K562 (cell line): Measurements from ENCODE around the gene GNAS-AS1. TPM values are rescaled to one million over a fixed set of nuclear protein-coding genes. Genes with fewer than 3 reads are reported as not detected.

Experiments
- ATAC-seq: fragments of 200-7000 bp; cut with Tn5 transposase; 3 replicates; pipeline ENCODE4 v1.9.1; 2020; ENCODE audit warnings: moderate library complexity
- BruUV-seq: library from RNA; stranded (reverse); fragments of 400-500 nt; replicated peaks from 2 replicates; lab custom pipeline; 2021; lab: Mats Ljungman, UMichigan
- CTCF ChIA-PET: fragments of 300-600 bp; formaldehyde crosslinking; extraction: SDS; loops from one replicate; lab custom pipeline; 2021; ENCODE audit warnings: low intra/inter-chr PET ratio; lab: Yijun Ruan, JAX
- POLR2A ChIA-PET: fragments of 300-600, 350-650 bp; sonication (Branson Sonifier 250); formaldehyde crosslinking; extraction: SDS; loops from one replicate; lab custom pipeline; 2021; ENCODE audit warnings: antibody characterized with exemption, inconsistent platforms; lab: Yijun Ruan, JAX
- DNase-seq, 4 experiments: peaks; one replicate each; pipeline versions ENCODE4 v3.0.0 to v3.0.0-alpha.2; 2011 to 2018; ENCODE audit warnings: low spot score in 3 of 4, mixed read lengths in 3 of 4; ENCODE audit errors: extremely low read depth in 1 of 4
- FAIRE-seq: peaks from 2 replicates; lab custom pipeline; 2011; peaks lifted over from hg19 to GRCh38; lab: Jason Lieb, UNC
- H2AFZ ChIP-seq: 2 replicates; pipeline ENCODE4 v1.6.0; 2011; ENCODE audit warnings: low read depth, low read length, control low read depth, inconsistent platforms
- H3K27ac ChIP-seq: fragments of 200-600 bp; 3 replicates; pipeline ENCODE4 v1.8.0; 2011; ENCODE audit warnings: low read depth, mild to moderate bottlenecking, control low read depth, inconsistent platforms, low read length, moderate library complexity, mixed read lengths; ENCODE audit errors: extremely low read depth
- H3K27me3 ChIP-seq, 2 experiments: fragments of 300-600 bp in 1 of 2; 2 replicates in 1 of 2; 3 replicates in 1 of 2; pipeline versions ENCODE4 v1.6.0 to v1.8.0; 2011; ENCODE audit warnings: inconsistent platforms in 2 of 2, low read length in 2 of 2, mild to moderate bottlenecking in 1 of 2, mixed read lengths in 1 of 2, moderate library complexity in 1 of 2; ENCODE audit not compliant: control insufficient read depth in 2 of 2, insufficient read depth in 2 of 2
- H3K36me3 ChIP-seq: fragments of 300-600 bp; 3 replicates; pipeline ENCODE4 v1.8.0; 2011; ENCODE audit warnings: mild to moderate bottlenecking, low read length, inconsistent platforms; ENCODE audit not compliant: control insufficient read depth, insufficient read depth
- H3K4me1 ChIP-seq, 2 experiments: fragments of 200-600 bp in 1 of 2; replicated peaks in 1 of 2; 2 replicates in 1 of 2; 3 replicates in 1 of 2; pipeline versions ENCODE4 v1.5.1 to v1.8.0; 2011; ENCODE audit warnings: inconsistent platforms in 2 of 2, low read length in 2 of 2, mild to moderate bottlenecking in 1 of 2, mixed read lengths in 1 of 2, moderate library complexity in 1 of 2; ENCODE audit not compliant: control insufficient read depth in 2 of 2, insufficient read depth in 2 of 2
- H3K4me2 ChIP-seq: 2 replicates; pipeline ENCODE4 v1.6.1; 2011; ENCODE audit warnings: low read length, control low read depth, inconsistent platforms, mixed read lengths; ENCODE audit not compliant: insufficient read depth
- H3K4me3 ChIP-seq: fragments of 200-600 bp; sonication (generic), shearing (Covaris generic); 2 replicates; pipeline ENCODE4 v1.5.1; 2016; ENCODE audit warnings: control low read depth, inconsistent platforms
- H3K79me2 ChIP-seq: fragments of 200-600 bp; 3 replicates; pipeline ENCODE4 v1.8.0; 2011; ENCODE audit warnings: low read length, inconsistent platforms; ENCODE audit not compliant: control insufficient read depth, insufficient read depth
- H3K9ac ChIP-seq, 2 experiments: 2 replicates each; pipeline versions ENCODE4 v1.6.0 to v1.6.1; 2011; ENCODE audit warnings: low read depth in 2 of 2, low read length in 2 of 2, control low read depth in 1 of 2, inconsistent platforms in 1 of 2, mild to moderate bottlenecking in 1 of 2, mixed read lengths in 1 of 2; ENCODE audit not compliant: insufficient read depth in 1 of 2
- H3K9me1 ChIP-seq: one replicate; pipeline ENCODE4 v1.6.0; 2011; ENCODE audit warnings: inconsistent platforms, mild to moderate bottlenecking, low read length, moderate library complexity; ENCODE audit not compliant: control insufficient read depth, insufficient read depth
- H3K9me3 ChIP-seq: replicated peaks from 2 replicates; pipeline ENCODE4 v1.5.1; 2011; ENCODE audit warnings: low read depth, low read length, inconsistent platforms; ENCODE audit not compliant: control insufficient read depth, insufficient read depth
- H4K20me1 ChIP-seq: replicated peaks from 2 replicates; pipeline ENCODE4 v1.6.1; 2011; ENCODE audit warnings: low read length, inconsistent platforms, mixed read lengths; ENCODE audit not compliant: control insufficient read depth, insufficient read depth
- ATF3 ChIP-seq, 2 experiments: fragments of 450-650 bp in 1 of 2; sonication (generic) in 1 of 2; formaldehyde crosslinking in 1 of 2; IDR thresholded peaks in 1 of 2; conservative IDR thresholded peaks in 1 of 2; 2 replicates each; pipeline versions ENCODE4 v1.6.1 to v1.8.1; 2016 to 2023; ENCODE audit warnings: mild to moderate bottlenecking in 2 of 2, moderate library complexity in 2 of 2, inconsistent platforms in 1 of 2, missing genetic modification reagents in 1 of 2
- GTF2F1 ChIP-seq: IDR thresholded peaks from 2 replicates; pipeline ENCODE4 v1.6.1; 2011; ENCODE audit warnings: low read depth, low read length, improper control_type of control experiment
- WGBS: fragments of 100-300 bp; shearing (Covaris generic); methylation state at CpG from one replicate; pipeline ENCODE4 v1.1.6; 2016; ENCODE audit warnings: low coverage, mixed read lengths; ENCODE audit not compliant: insufficient coverage; ENCODE audit errors: missing lambda C conversion rate; 5-methylcytosine and 5-hydroxymethylcytosine counted together
- in situ Hi-C: fragments of 300-500 bp; cut with MboI; formaldehyde crosslinking; loops from 4 replicates; pipeline ENCODE4 v1.15.0; 2018; ENCODE audit warnings: inconsistent platforms, mixed read lengths
- intact Hi-C: fragments of 100-400 bp; cut with micrococcal nuclease; formaldehyde crosslinking; loops from 2 replicates; pipeline ENCODE4 v1.14.2; 2022
- polyA plus RNA-seq, 8 experiments: library from polyadenylated mRNA; depleted of rRNA in 4 of 8; stranded (reverse) in 5 of 8; unstranded in 3 of 8; fragments of >200 nt; fragmentation: Nextera tagmentation in 2 of 8; fragmentation: Illumina TruSeq in 1 of 8; extraction: Ambion mirVana in 2 of 8; extraction: Trizol in 1 of 8; gene quantifications; 2 replicates each; pipeline versions ENCODE4 v1.2.1 to v1.2.3, GENCODE V29; 2011 to 2014; ENCODE audit warnings: inconsistent platforms in 1 of 8, missing spikeins in 1 of 8
- total RNA-seq, 7 experiments: library from RNA; depleted of rRNA in 6 of 7; stranded (reverse); fragments of >200 nt in 6 of 7; fragmentation: Illumina TruSeq in 2 of 7; extraction: Trizol in 2 of 7; gene quantifications; 2 replicates each; pipeline versions ENCODE4 v1.2.1 to v1.2.3, GENCODE V29; 2011 to 2021; ENCODE audit warnings: low replicate concordance in 1 of 7

The GNAS-AS1 gene
- total and polyA plus RNA-seq, 9 of the 15 experiments (the other 6 are each of a cell fraction or from before 2014, with no cell fraction given), result 0.04 to 2.5 (median 0.25) TPM

- Histone ChIP-seq H3K4me1 (peaks cover 3 to 13% of the 10 kb centered on the region in 2 experiments; a peak in 4 of 5 replicates), H3K36me3 (peaks cover 72% of the 10 kb centered on the region), H3K27me3 (no peaks in the 10 kb centered on the region), H3K9me3 (no peaks in the 10 kb centered on the region), H3K4me2 (no peak overlapping the region)
- no peak for ATAC-seq
- 94% methylated on average over 3 of the region's 3 CpGs for WGBS
- no TSS peak for BruUV-seq
- TF ChIP-seq GTF2F1 (no peak), ATF3 (IDR thresholded peaks at IDR 0.05) (peak; percentile 27; the same call in 1 of the 2 replicates), ATF3 (CRISPR knock-in tag; conservative IDR thresholded peaks at IDR 0.05) (no peak)
- TF ChIP-seq, all 486 proteins: peak for 1
- no peak for FAIRE-seq
- no peak for DNase-seq
- ChIA-PET CTCF (no interaction called here), POLR2A (interaction anchor here (0.9 to 1.6 kb wide), 4 partner anchors 10 to 311 kb away, joined by 3 to 5 read pairs (median 4); no protein-coding TSS in a partner anchor)
- Histone ChIP-seq H3K9me1 (no peaks in the 10 kb centered on the region), H3K4me3 (no peak overlapping the region), H2AFZ (no peak overlapping the region), H3K79me2 (peaks cover 98% of the 10 kb centered on the region), H3K9ac (no peak overlapping the region), H3K27ac (no peak overlapping the region), H4K20me1 (no peaks in the 10 kb centered on the region; the same call in 1 of the 2 replicates)
- in situ Hi-C loops, result no loop called here
- intact Hi-C loops, result no loop called here
These were observed 46.1 kb upstream of the GNAS-AS1 start for GRCh38 chr20:58896820-58897219.
